Heart right ventricle (tissue), 16 donors: ENCODE results near the gene IFFO2. TPM values are rescaled to one million over a fixed set of nuclear protein-coding genes. Genes with fewer than 3 reads are reported as not detected.

Experiments
- ATAC-seq, 8 donors: fragments of 200-7000 bp; cut with Tn5 transposase; one replicate each; pipeline ENCODE4 v1.9.1; 2020; ENCODE audit warnings: mild to moderate bottlenecking in 8 of 8, moderate library complexity in 8 of 8, moderate number of reproducible peaks in 1 of 8
- DNase-seq, 2 donors: peaks; one replicate each; pipeline ENCODE4 v3.0.0-alpha.2; 2020
- H3K27ac ChIP-seq, 10 donors: fragments of 200-600 bp; sonication (generic) in 2 of 10; one replicate each; pipeline versions ENCODE4 v1.5.0 to v1.8.0; 2020 to 2022; ENCODE audit warnings: mild to moderate bottlenecking in 3 of 10
- H3K27me3 ChIP-seq, 7 donors: fragments of 200-600 bp; one replicate each; pipeline ENCODE4 v1.8.0; 2021 to 2022; ENCODE audit warnings: mild to moderate bottlenecking in 2 of 7
- H3K36me3 ChIP-seq, 9 donors: fragments of 200-600 bp; sonication (generic) in 1 of 9; one replicate each; pipeline versions ENCODE4 v1.5.0 to v1.8.0; 2020 to 2022; ENCODE audit warnings: mild to moderate bottlenecking in 2 of 9
- H3K4me1 ChIP-seq, 9 donors: fragments of 200-600 bp; sonication (generic) in 1 of 9; one replicate each; pipeline versions ENCODE4 v1.5.0 to v1.8.0; 2020 to 2022; ENCODE audit warnings: mild to moderate bottlenecking in 4 of 9
- H3K4me3 ChIP-seq, 10 donors: fragments of 200-600 bp; sonication (generic) in 2 of 10; one replicate each; pipeline versions ENCODE4 v1.5.0 to v1.8.0; 2020 to 2022; ENCODE audit warnings: mild to moderate bottlenecking in 7 of 10, moderate library complexity in 2 of 10
- H3K9me3 ChIP-seq, 11 donors: fragments of 200-600 bp in 10 of 11; sonication (generic) in 2 of 11; one replicate each; pipeline versions ENCODE4 v1.5.0 to v1.8.0; 2013 to 2022; ENCODE audit warnings: mild to moderate bottlenecking in 2 of 11, control low read depth in 1 of 11, moderate library complexity in 1 of 11
- CTCF ChIP-seq, 9 donors: fragments of 200-600 bp; sonication (generic) in 2 of 9; IDR thresholded peaks; one replicate each; pipeline versions ENCODE4 v1.5.0 to v1.8.0; 2021 to 2022; ENCODE audit warnings: antibody characterized with exemption in 9 of 9, mild to moderate bottlenecking in 5 of 9, moderate library complexity in 1 of 9
- WGBS, 2 donors: extraction: QIAGEN DNeasy Blood & Tissue Kit; methylation state at CpG; one replicate each; pipeline ENCODE4 v1.1.7; 2013; ENCODE audit warnings: inconsistent platforms in 1 of 2; 5-methylcytosine and 5-hydroxymethylcytosine counted together
- intact Hi-C, 10 donors: fragments of 100-400 bp; cut with DNase I; formaldehyde crosslinking; loops; one replicate each; pipeline versions ENCODE4 v1.11.1 to v1.14.2; 2022
- polyA plus RNA-seq, 2 donors: library from polyadenylated mRNA; stranded (reverse); fragments of 200-250 nt; gene quantifications; one replicate each; pipeline ENCODE4 v1.2.3, GENCODE V29; 2013
- total RNA-seq, 10 donors: library from RNA; stranded (reverse); fragmentation: NEBNext Ultra II Directional in 3 of 10; extraction: Animal tissue kit (Norgen Biotek cat#: 25700) in 3 of 10; gene quantifications; one replicate each; pipeline versions ENCODE4 v1.2.1 to v1.2.4, GENCODE V29; 2021 to 2023
- donor health status: Arrhythmogenic right ventricular cardiomyopathy.
- donor health status: ischemic (EF 13 %, LVEDD 7.1; RV severe dilation, severe dysfunction).
- donor health status: healthy with polysubstance abuse.
- donor health status: DM: no; HTN: yes; CAD: no.
- donor health status: DM: no; HTN: no; CAD: no.
- donor health status: ischemic (EF 25% LVEDD 6.9; RV normal size, moderate dysfunction).
- donor health status: ischemic (EF 25% LVEDD 5.7; RV mildly dilated, moderate dysfunction).
- donor health status: healthy.
- donor health status: DM: yes; HTN: yes; CAD: no.
- donor health status: Ischemic cardiomyopathy.
- donor health status: ischemic (EF 35%, LVEDD 5.7; RV mildly dilated, moderate dysfunction).
- donor health status: nonischemic (EF 11% LVEDD 7.7; RV severe dilation, severe dysfunction).
- donor health status: DM: yes; HTN: yes; CAD: no.
- donor health status: PGD.
- donor health status: ischemic (EF 29% LVEDD 5.4; RV normal size, mild dysfunction).
- donor health status: nonischemic (EF 23%, LVEDD 6.1; RV moderate dilation, normal function).

The IFFO2 gene
- total and polyA plus RNA-seq, 12 donors: 2.2 to 8.2 (median 4.6) TPM

GRCh38 chr1:18883079-18883478, 73.4 kb downstream of the IFFO2 start:
- Histone ChIP-seq H3K36me3 (peaks cover 0 to 29% (median 6%) of the 10 kb centered on the region in 9 donors), H3K27ac (no peak overlapping the region), H3K27me3 (no peaks in the 10 kb centered on the region), H3K9me3 (no peaks in the 10 kb centered on the region), H3K4me1 (peaks cover 0 to 11% (median 0%) of the 10 kb centered on the region in 9 donors), H3K4me3 (no peak overlapping the region)
- DNase-seq (no peak), ATAC-seq (no peak)
- intact Hi-C loops: loop anchor here in 1 of 10 donors (10.0 kb wide), 1 partner anchor 202 kb away; no protein-coding TSS in a partner anchor
- 96 to 98% methylated on average over 22 to 23 of the region's 23 CpGs for WGBS, 2 donors
- TF ChIP-seq CTCF (IDR thresholded peaks at IDR 0.05): no peak

GRCh38 chr1:18882486-18882885, 74.0 kb downstream of the IFFO2 start:
- H3K27ac ChIP-seq: no peak overlapping the region
- H3K4me1 ChIP-seq: peaks cover 0 to 11% (median 0%) of the 10 kb centered on the region in 9 donors
- H3K27me3 ChIP-seq: no peaks in the 10 kb centered on the region
- H3K4me3 ChIP-seq: no peak overlapping the region
- no peak for TF ChIP-seq CTCF (IDR thresholded peaks at IDR 0.05)
- ATAC-seq: peak in 3 of 8 donors; percentile 9 to 49 (median 48)
- no peak for DNase-seq
- H3K36me3 ChIP-seq: peaks cover 0 to 27% (median 6%) of the 10 kb centered on the region in 9 donors
- no peaks in the 10 kb centered on the region for H3K9me3 ChIP-seq
- WGBS, 2 donors: 71 to 73% methylated on average over 8 of the region's 8 CpGs
- intact Hi-C loops: loop anchor here in 1 of 10 donors (10.0 kb wide), 1 partner anchor 202 kb away; no protein-coding TSS in a partner anchor

- Histone ChIP-seq H3K4me1 (peaks cover 0 to 11% (median 0%) of the 10 kb centered on the region in 9 donors), H3K27ac (no peak overlapping the region), H3K9me3 (no peaks in the 10 kb centered on the region), H3K27me3 (no peaks in the 10 kb centered on the region), H3K4me3 (no peak overlapping the region), H3K36me3 (peaks cover 0 to 26% (median 6%) of the 10 kb centered on the region in 9 donors)
- no peak for TF ChIP-seq CTCF (IDR thresholded peaks at IDR 0.05)
- no peak for DNase-seq
- no peak for ATAC-seq
- WGBS, 2 donors: 89 to 90% methylated on average over 23 to 24 of the region's 24 CpGs
- intact Hi-C loops: loop anchor here in 1 of 10 donors (10.0 kb wide), 1 partner anchor 203 kb away; no protein-coding TSS in a partner anchor
Measured at GRCh38 chr1:18881642-18882431, 74.6 kb downstream of the IFFO2 start.

GRCh38 chr1:18881164-18881563, 75.3 kb downstream of the IFFO2 start:
- Histone ChIP-seq H3K4me1 (peaks cover 0 to 11% (median 0%) of the 10 kb centered on the region in 9 donors), H3K4me3 (no peak overlapping the region), H3K9me3 (no peaks in the 10 kb centered on the region), H3K36me3 (peaks cover 0 to 28% (median 6%) of the 10 kb centered on the region in 9 donors), H3K27me3 (no peaks in the 10 kb centered on the region), H3K27ac (no peak overlapping the region)
- ATAC-seq (no peak), DNase-seq (no peak)
- intact Hi-C loops: loop anchor here in 1 of 10 donors (10.0 kb wide), 1 partner anchor 204 kb away; no protein-coding TSS in a partner anchor
- WGBS, 2 donors: 96 to 100% methylated on average over 2 of the region's 2 CpGs
- TF ChIP-seq CTCF (IDR thresholded peaks at IDR 0.05): no peak
